NCI-H128 (cell line): ENCODE data around the gene GNB4.

Source experiments
- DNase-seq: peaks from one replicate; lab custom pipeline; 2025; ENCODE audit not compliant: unreplicated experiment; lab: John Stamatoyannopoulos, UW

The GNB4 gene

DNA sequence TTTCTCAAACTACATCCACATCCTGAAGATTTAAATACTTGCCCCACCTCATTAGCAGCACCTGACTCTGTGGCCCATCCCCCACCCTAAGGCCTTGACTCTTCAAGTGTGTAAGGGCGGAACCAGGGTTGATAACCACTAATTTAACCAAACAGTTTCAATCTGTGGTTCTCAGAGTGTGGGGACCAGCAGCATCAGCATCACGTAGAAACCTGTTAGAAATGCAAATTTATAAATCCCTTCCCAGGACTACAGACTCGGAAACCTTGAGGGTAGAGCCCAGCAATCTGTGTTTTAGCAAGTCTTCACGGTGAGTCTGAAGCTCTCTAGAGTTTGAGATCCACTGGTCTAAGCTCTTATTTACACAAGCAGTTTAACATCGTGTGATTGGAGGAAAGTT, 12.4 kb downstream of the GNB4 start:
- DNase-seq: no peak

DNA sequence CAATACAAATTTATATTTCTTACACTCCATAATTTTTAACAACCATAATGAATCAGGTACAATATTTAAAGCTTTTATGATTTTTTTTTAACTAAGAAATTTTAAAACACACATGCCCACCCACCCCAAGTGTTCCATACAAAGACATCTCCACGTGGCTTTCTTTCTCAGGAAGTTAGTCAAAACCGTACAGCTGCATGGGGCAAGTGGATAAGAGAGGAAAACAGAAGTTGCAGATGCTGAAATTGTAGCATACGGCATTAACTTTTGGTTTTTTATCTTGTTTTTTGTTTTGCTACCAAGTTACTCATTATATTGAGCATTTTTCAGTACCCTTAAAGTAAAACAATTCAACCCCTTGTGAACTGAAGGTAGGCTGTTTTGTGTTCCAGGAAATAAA, 14.8 kb downstream of the GNB4 start:
- DNase-seq: no peak

DNA sequence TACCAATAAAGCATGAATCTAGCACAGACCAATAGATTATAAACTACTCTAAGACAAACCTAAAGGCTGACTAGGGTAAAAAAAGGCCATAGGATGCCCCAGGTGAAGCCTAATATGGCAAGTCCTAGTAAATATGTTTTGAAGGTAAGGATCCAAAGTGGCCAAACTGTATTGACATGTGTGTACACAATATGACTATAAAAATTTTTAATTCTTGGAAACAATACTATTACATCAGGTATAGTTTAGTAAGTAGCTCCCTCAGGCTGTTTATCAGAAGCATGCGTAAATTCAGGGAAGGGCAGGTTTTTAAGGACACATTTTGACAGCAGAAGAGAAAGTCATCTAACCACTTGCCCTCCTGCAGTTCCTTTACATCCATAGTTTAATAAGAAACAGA, 18.8 kb downstream of the GNB4 start:
- no peak for DNase-seq

DNA sequence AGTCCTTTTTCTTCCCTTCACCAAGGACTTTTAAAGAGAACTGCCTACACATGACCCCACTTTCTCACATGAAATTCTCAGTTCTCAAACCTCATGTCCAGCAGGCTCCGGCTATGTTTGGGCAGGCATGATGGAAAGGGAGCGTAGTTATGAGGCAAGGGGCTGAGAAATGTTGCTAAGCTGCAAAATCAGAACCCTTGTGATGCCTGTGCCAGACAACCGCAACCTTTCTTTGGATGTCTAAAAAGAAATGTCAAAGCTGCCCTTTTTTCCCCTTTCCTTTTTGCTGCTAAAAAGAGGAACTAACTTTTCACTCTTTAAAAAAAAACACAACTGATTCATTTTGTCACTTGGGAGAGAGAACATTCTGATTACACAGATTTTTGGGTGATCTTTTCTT, 19.2 kb downstream of the GNB4 start:
- DNase-seq: no peak

DNA sequence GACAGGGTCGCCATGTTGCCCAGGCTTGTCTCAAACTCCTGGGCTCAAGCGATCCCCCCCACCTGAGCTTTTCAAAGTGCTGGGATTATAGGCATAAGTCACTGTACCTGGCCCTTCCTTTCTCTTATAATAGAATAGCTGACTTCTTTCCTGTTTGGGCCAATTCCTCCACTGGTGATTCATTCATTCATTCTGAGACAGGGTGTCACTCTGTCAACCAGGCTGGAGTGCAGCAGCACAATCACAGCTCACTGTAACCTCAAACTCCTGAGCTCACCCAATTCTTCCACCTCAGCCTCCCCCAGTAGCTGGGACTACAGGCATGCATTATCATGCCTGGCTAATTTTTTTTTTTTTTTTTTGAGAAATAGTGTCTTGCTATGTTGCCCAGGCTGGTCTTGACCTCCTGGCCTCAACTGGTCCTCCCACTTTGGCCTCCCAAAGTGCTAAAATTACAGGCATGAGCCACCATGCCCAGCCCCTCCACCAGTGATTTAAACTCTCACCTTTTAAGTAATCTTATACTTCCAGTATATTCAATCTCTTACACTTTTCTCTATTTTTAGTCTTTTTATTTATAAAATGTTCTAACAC, 20.9 kb downstream of the GNB4 start:
- no peak for DNase-seq

DNA sequence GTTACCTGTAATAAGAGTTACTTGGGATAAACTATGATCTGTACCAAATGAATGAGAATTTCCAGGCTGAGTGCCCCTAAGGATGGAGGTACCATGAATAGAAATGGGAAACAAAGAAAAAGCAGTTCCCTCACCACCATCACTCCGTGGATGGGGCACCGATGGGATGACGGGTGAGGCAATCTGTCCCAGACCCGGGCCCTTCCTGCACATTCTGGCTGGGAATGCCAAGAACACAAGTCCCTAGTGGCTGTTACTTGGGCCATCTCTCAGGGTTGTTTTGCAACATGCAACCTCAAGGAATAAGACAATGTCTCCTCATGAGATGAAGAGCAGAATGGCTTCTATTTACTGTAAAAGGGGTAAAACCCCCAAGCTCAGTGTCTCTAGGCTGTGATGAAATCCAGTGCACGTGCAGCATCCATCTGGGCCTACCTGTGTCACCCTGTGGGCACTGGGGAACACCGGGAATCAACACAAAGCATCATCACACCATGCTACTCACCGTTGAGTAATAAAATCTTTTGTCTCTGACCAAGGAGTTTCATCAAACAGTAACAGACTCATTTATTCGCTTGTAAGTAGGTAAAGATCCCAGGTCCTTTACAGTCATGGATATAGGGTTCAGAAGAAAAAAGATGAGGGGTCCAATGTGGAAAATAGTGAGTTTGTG, 22.3 kb downstream of the GNB4 start:
- DNase-seq: no peak

DNA sequence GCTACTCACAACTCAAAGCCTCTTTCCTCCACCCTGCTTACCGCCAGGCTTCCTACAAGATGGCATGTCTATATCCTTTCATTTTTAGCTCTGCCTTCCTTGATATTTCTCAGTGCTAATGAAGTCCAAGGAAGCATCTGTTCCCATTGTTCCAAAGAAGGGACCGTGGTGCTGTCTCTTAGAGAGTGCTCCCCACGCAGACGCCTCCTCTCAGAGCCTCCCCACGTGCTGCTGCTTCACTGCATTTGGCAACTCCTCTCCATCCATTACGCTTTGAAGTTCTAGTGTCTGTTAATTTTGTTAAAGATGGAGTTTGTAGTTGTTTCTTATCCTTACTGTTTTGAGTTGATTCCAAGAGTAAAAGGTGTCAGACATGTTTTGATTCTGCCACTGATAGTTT, 26.2 kb downstream of the GNB4 start:
- DNase-seq: no peak

DNA sequence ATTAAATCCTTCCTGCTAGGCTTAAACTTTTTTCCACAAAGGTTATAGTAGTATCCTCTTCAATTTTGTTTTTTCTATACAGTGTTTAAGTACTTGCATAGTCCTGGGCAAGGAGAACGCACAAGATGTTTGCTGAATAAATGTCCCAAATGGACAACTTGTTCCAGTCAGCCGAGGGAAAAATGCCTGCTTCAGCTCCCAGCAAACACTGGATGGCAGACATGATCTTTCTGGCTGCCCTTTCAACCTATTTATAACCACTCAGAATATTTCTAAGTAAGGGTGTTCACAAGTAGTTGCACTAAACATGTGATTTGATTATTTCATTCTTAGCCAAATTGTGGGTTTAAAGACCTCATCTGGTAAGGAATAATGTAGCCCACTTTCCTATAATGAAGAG, 29.8 kb downstream of the GNB4 start:
- DNase-seq: no peak

DNA sequence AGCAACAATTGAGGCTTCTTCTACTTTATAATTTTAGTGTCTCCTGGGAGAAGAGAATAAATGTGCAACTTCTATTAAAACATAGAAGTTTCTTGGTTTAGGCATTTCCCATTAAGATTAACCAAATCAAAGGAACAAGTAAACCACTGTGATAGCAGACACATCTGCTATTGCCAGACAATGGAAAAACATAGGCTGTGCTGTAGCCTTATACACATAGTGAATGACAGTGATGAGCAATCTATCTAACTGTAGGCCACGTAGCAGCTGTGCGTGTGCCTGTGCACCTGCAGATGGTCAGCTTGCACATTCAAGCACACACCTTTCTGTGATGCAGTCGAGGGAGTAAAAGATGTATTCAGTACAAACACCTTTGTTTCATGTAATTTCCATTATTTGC, 32.7 kb downstream of the GNB4 start:
- DNase-seq: no peak

DNA sequence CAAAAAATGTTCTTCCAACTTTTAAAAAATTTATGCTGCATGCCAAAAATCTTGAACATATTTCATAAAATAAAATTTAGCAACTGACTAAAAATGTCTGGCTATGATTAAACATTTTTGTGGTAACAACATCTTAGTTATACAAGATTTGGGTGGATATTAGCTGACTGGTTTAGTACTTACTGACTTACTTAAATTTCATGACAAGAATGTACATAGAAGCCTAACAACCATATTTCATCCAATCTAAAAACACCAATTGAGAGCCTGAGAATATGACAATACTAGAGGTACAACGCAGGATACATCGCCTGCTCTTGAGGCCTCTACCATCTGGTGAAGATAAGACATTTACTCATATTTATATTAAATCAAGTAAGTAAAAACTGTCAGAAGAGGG, 34.6 kb downstream of the GNB4 start:
- no peak for DNase-seq

DNA sequence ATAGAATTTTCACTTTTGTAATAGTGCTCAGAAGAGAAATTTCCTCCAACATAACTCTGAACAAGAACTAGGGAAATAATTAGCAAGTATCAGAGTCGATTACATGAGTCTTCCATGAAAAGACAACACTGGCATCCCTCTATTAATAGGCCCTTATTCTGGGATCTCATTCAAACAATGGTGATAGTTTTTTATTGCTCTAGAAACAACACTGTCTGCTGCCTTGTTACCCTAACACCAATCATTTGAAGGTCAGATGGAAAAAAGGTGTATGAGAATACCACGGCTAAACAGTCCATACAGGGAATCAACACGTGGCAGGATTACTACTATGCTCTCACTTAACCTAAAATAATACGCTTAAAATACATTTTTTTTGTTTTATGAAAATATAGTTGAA, 35.9 kb downstream of the GNB4 start:
- no peak for DNase-seq

DNA sequence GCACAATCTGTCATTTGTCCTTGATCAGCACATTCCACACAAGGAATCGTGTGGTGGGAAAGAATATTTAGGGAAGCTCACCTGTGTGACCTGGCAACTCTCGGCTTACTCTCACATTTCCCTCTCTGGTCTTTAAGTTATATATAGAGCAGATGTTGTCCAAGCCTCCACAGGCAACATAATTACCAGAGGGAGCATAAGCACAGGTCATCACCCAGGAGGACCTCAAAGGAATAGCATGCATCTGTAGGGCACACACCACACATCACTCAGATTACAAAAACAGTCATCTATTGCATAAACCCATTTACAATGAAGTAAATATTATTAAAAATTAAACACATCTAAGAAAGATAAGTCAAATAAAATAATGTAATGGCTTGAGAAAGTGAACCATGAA, 36.5 kb downstream of the GNB4 start:
- no peak for DNase-seq

DNA sequence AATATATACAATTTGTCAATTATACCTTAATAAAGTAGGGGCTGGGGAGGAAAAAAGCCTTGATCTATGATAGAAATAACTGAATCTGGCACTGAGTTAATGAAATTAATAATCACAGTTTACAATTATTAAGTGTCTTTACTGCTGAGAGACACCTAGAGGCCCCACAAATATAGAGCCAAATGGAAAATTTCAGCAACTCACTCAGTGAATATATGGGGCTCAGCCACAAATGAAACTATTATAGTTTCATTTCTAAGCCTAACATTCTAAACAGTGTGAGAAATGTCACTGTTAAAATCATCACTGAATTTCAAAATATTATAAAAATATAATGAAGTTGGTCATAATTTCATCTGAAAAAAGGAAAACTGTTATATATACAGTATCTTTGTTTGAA, 40.3 kb downstream of the GNB4 start:
- DNase-seq: no peak

DNA sequence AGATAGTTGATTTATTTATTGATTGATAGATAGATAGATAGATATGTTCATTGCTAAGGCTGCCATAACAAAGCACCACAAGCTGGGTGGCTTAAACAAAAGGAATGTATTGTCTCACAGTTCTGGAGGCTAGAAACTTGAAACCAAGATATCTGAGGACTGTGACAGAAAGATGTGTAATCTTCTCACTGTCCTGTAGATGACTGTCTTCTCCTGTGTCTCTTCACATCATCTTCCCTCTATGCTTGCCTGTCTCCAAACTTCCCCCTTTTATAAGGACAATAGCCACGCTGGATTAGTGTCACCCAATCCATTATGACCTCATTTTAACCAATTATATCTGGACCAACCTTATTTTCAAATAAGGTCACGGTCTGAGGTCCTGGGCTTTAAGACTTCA, 40.9 kb downstream of the GNB4 start:
- DNase-seq: no peak

DNA sequence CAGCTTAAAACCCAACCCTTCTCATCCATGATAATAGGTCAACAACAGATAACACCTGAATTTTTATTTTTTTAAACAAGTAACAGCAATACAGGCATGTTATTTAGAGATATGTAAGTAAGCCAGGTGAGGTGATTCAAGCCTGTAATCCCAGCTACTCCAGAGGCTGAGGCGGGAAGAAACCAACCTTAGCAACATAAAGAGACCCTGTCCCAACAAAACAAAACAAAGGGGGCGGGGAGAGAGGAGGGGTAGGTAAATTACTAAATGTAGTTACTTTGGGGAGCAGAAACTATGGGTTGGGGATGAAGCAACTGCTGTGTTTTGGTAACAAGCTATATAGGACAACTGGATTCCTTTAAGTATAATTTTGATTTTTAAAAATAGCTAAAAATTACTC, 47.0 kb downstream of the GNB4 start:
- no peak for DNase-seq

DNA sequence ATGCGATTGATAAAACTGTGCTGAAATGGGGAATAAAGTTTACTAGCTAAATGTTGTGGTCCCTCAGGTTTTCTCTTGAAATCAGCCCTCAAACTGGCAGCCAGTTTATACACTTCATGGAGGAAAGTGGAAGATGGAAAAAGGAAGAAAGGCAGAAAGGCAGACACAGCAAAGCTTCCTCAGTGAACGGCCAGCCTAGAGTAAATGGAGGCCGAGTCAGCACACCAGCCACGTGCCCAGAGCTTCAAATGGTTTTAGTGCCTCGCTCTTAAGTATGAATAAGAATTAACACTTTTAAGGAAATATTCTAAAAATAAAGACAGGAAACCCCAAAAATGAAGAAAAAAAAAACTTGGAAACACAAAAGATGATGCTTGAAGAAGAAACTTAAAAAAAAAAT, 48.3 kb downstream of the GNB4 start:
- no peak for DNase-seq

DNA sequence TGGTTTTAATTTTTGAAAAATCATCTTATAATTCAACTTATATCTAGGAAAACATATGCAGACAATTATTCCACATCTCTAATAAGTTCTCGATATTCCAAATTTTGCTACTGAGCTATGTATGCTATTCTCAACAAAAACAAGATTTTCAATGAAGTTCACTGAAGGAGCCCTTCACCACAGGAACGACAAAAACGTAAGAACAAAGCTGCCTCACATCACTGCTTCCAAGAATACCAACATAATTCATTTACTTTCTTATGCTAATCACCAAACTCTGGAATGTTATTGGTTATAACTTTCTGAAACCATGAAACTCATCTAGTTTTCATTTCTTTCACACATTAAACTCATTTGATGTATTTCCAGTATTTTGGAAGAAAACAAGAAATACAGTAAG, 49.7 kb downstream of the GNB4 start:
- no peak for DNase-seq

DNA sequence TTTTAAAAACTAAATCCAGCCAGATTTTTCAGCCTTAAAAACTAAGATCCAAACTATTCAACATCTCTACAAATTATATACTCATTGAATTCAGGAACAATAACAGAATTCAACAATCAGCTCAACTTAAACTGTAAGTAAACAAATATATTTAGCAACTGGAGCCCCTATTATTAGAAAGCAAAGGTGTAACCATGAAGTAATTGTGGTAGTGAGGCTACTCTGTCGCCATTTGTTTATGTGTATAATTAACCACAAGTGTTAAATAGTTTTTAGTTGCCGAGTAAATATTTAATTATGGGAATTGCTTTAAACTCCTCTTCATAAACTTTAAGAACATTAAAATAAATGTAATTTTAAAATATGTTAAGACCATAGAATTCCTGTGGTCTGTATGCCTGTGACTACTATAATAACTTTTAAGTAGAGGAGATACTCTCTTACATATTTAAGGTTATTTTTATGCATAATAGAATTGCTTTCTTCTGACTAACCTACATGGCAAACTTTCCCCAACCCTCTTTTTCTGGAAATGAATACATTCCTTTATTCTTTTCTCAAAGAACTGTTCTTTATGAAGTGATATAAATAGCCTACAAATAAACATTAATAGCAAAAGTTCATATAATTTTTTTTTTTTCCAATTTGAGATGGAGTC, 52.6 kb downstream of the GNB4 start:
- no peak for DNase-seq

DNA sequence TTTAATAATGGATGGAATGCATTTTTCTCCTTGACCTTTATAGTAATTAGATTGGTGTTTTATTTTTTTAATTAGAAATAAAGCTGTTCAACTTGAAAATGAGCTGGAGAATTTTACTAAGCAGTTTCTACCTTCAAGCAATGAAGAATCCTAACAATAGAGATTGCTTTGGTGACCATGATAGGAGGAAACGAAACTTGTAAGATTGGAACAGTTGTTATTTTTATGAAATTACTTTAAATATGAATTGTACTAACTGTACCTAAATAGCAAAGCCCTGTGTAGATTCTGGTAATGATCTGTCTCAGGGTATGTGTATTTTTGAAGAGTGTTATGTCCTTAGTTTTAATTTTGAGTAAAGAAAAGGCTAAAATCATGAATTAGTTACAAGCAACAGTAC, 59.4 kb downstream of the GNB4 start:
- DNase-seq: no peak

DNA sequence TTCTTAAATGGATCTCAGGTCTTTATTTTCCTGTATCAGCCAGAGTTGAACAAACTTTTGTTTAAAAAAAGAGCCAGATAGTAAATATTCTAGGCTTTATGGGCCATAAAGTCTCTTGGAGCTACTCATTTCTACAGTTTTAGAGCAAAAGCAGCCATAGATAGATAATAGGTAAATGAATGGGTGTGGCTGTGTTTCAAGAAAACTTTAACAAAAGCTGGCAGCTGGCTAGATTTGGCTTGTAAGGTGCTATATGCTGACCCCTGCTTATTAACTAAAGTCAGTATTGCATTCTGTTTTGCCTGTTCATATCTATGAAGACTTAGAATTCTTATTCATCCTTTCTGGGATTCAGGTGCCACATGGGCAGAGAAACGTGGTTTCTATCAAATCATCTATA, 74.8 kb downstream of the GNB4 start:
- no peak for DNase-seq

DNA sequence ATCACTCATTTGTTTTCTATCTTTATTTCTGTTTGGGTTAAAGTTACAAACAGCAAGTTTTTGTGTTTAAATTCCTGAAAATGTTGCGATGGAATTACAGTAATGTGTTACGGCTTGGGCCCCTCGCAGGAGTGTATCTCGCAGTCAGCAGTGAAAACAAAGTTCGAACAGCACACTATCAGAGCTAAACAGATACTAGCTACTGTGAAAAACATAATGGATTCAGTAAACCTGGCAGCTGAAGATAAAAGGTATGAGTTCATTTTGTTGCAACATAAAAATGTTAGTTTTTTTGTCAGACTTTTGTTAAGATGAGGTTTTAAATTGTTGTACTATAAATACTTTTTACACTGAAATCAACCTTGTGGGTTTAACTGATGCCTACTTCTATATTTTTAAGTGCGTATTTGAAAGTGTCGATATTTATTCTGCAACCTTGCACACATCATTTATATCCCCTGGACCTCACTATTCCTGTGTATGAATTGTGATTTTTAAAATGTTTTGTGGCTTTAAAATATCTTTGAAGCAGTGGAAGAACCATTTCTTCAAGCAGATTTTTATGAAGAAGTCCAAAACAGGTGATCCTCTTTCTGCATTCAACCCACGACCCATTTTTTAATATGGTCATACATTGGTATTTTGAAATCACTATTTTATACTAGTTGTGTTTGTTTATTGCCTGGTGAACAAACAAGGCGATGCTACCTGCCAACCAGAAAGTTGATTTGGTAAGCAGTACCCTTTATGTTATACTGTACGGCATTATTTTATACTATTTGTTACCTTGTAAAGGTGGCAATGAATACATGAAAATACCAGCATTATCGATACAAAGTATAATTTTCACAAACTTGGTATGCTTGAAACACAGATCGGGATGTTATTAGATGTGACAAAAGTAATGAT, 75.9 kb downstream of the GNB4 start:
- DNase-seq: no peak

DNA sequence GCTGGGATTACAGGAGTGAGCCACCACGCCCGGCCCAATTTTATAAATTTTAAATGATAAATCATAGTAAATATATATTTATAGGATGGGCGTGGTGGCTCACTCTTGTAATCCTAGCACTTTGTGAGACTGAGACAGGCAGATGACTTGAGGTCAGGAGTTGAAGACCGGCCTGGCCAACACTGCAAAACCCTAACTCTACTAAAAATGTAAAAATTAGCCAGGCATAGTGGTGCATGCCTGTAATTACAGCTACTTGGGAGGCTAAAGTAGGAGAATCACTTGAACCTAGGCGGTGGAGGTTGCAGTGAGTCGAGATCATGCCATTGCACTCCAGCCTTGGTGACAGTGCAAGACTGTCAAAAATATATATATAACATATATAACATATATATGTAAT, 77.3 kb downstream of the GNB4 start:
- no peak for DNase-seq
